ENCODE results near the gene PSMD2.

DNA sequence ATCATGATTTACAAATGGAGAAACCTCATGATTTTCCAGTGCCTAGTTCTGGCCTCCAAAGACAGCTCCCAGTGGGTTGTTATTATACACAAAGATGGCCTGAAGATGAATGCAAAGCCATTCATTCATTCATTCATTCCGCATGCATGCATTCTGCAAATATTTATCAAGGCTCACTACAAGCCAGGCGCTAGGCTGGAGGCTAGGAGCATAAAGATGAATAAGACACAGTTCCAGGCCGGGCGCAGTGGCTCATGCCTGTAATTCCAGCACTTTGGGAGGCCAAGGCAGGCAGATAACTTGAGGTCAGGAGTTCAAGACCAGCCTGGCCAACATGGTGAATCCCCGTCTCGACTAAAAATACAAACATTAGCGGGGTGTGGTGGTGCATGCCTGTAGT lies 2.4 kb upstream of the PSMD2 start:
- TF ChIP-seq CTCF (IDR thresholded peaks at IDR 0.05) (no peak), POLR2A (IDR thresholded peaks at IDR 0.05) (no peak)

Data from heart left ventricle (tissue), 13 donors.